PFSK-1 (cell line): ENCODE results near the gene CLCN6.

Experiments used
- FOXP2 ChIP-seq: optimal IDR thresholded peaks from 2 replicates; pipeline ENCODE3; 2011; ENCODE audit warnings: borderline replicate concordance, control low read depth, inconsistent platforms; ENCODE audit not compliant: insufficient read depth; ENCODE audit errors: extremely low read length, extremely low read depth
- POLR2AphosphoS5 ChIP-seq: IDR thresholded peaks from 2 replicates; pipeline ENCODE4 v1.6.1; 2012; ENCODE audit warnings: low read depth, mild to moderate bottlenecking, control low read depth, low read length, moderate library complexity
- REST ChIP-seq, 2 experiments: IDR thresholded peaks; 2 replicates each; pipeline versions ENCODE4 v1.6.1 to v1.8.0; 2011 to 2012; ENCODE audit warnings: low read depth in 2 of 2, low read length in 2 of 2, control low read depth in 1 of 2, inconsistent platforms in 1 of 2, mild to moderate bottlenecking in 1 of 2, moderate library complexity in 1 of 2; ENCODE audit not compliant: insufficient read depth in 1 of 2
- TAF1 ChIP-seq: IDR thresholded peaks from 2 replicates; pipeline ENCODE4 v1.6.1; 2012; ENCODE audit warnings: low read length, control low read depth, borderline replicate concordance; ENCODE audit not compliant: insufficient read depth

GRCh38 chr1:11764519-11764918 is 41.5 kb upstream of the CLCN6 start:
- TF ChIP-seq TAF1 = no peak
- no peak for TF ChIP-seq POLR2AphosphoS5
- no peak for TF ChIP-seq FOXP2
- no peak for TF ChIP-seq REST (IDR thresholded peaks at IDR 0.05; ENCODE audit: insufficient read depth in 1 of 2, low read depth in 2 of 2, low read length in 2 of 2)
